Keratinocyte (primary cell): ENCODE measurements around the gene MAML2. TPM values are rescaled to one million over a fixed set of nuclear protein-coding genes. Genes with fewer than 3 reads are reported as not detected.

Experiments used
- DNase-seq: peaks from one replicate; pipeline ENCODE4 v3.0.0-alpha.2; 2011; ENCODE audit warnings: low read depth, missing footprints, low spot score
- FAIRE-seq: peaks from 2 replicates; lab custom pipeline; 2011; peaks lifted over from hg19 to GRCh38; lab: Jason Lieb, UNC
- H2AFZ ChIP-seq: 2 replicates; pipeline ENCODE4 v1.6.0; 2012; ENCODE audit warnings: low read length, control low read depth, inconsistent platforms; ENCODE audit not compliant: control insufficient read depth
- H3K27ac ChIP-seq: 2 replicates; pipeline ENCODE4 v1.5.1; 2011; ENCODE audit warnings: low read length; ENCODE audit not compliant: control insufficient read depth, insufficient read depth
- H3K27me3 ChIP-seq: 3 replicates; pipeline ENCODE4 v1.6.0; 2011; ENCODE audit warnings: low read length; ENCODE audit not compliant: control insufficient read depth, insufficient read depth; ENCODE audit errors: extremely low read depth
- H3K36me3 ChIP-seq, 2 experiments: 2 replicates in 1 of 2; 3 replicates in 1 of 2; pipeline ENCODE4 v1.5.1; 2011; ENCODE audit warnings: low read length in 2 of 2, mild to moderate bottlenecking in 1 of 2; ENCODE audit not compliant: control insufficient read depth in 2 of 2, insufficient read depth in 2 of 2; ENCODE audit errors: extremely low read depth in 1 of 2
- H3K4me1 ChIP-seq: 3 replicates; pipeline ENCODE4 v1.5.1; 2011; ENCODE audit warnings: low read length; ENCODE audit not compliant: control insufficient read depth, insufficient read depth; ENCODE audit errors: extremely low read depth
- H3K4me2 ChIP-seq: 3 replicates; pipeline ENCODE4 v1.6.0; 2011; ENCODE audit warnings: low read depth, low read length; ENCODE audit not compliant: control insufficient read depth, insufficient read depth; ENCODE audit errors: extremely low read depth
- H3K4me3 ChIP-seq, 3 experiments: fragments of 200-600 bp in 1 of 3; sonication (generic) in 1 of 3; 2 replicates in 2 of 3; 3 replicates in 1 of 3; pipeline ENCODE4 v1.5.1; 2011 to 2016; ENCODE audit warnings: low read length in 3 of 3, mild to moderate bottlenecking in 3 of 3, control low read depth in 2 of 3, inconsistent platforms in 1 of 3, low read depth in 1 of 3, mixed read lengths in 1 of 3, mixed run types in 1 of 3, moderate library complexity in 1 of 3; ENCODE audit not compliant: control insufficient read depth in 2 of 3, insufficient read depth in 2 of 3; ENCODE audit errors: extremely low read depth in 1 of 3
- H3K79me2 ChIP-seq: 2 replicates; pipeline ENCODE4 v1.6.0; 2012; ENCODE audit warnings: low read length; ENCODE audit not compliant: control insufficient read depth, insufficient read depth
- H3K9ac ChIP-seq: 3 replicates; pipeline ENCODE4 v1.6.0; 2011; ENCODE audit warnings: low read length; ENCODE audit not compliant: control insufficient read depth, insufficient read depth; ENCODE audit errors: extremely low read depth
- H3K9me1 ChIP-seq: 3 replicates; pipeline ENCODE4 v1.6.0; 2011; ENCODE audit warnings: low read length; ENCODE audit not compliant: control insufficient read depth, insufficient read depth; ENCODE audit errors: extremely low read depth
- H3K9me3 ChIP-seq: 2 replicates; pipeline ENCODE4 v1.5.1; 2012; ENCODE audit warnings: low read depth, low read length; ENCODE audit not compliant: control insufficient read depth
- H4K20me1 ChIP-seq: 3 replicates; pipeline ENCODE4 v1.6.0; 2011; ENCODE audit warnings: low read length; ENCODE audit not compliant: control insufficient read depth, insufficient read depth; ENCODE audit errors: extremely low read depth
- CTCF ChIP-seq, 3 experiments: IDR thresholded peaks in 1 of 3; conservative IDR thresholded peaks in 1 of 3; optimal IDR thresholded peaks in 1 of 3; 2 replicates in 2 of 3; 3 replicates in 1 of 3; pipeline versions ENCODE3 to v1.5.1; 2011; ENCODE audit warnings: low read length in 3 of 3, mild to moderate bottlenecking in 3 of 3, moderate library complexity in 2 of 3, control low read depth in 1 of 3, inconsistent platforms in 1 of 3; ENCODE audit not compliant: insufficient read depth in 2 of 3; ENCODE audit errors: extremely low read depth in 1 of 3
- EZH2 ChIP-seq: IDR thresholded peaks from one replicate; pipeline ENCODE4 v1.6.1; 2012; ENCODE audit warnings: inconsistent platforms, mild to moderate bottlenecking, low read length, moderate library complexity
- dilution Hi-C: fragments of 300-500 bp; cut with MboI; formaldehyde crosslinking; loops from one replicate; pipeline ENCODE4 v1.7.0; 2020; ENCODE audit warnings: low sequenced_read_pairs; ENCODE audit not compliant: extremely low pct_ligation_motif_present
- polyA plus RNA-seq, 5 experiments: library from polyadenylated mRNA; depleted of rRNA in 3 of 5; stranded (reverse) in 3 of 5; stranded (forward) in 1 of 5; unstranded in 1 of 5; fragments of >200 nt; gene quantifications; 1 replicate in 1 of 5; 2 replicates in 3 of 5; 3 replicates in 1 of 5; pipeline versions ENCODE4 v1.2.1 to v1.2.3, GENCODE V29; 2011 to 2012; ENCODE audit warnings: missing spikeins in 2 of 5, low read depth in 1 of 5, low replicate concordance in 1 of 5

Gene MAML2
- polyA plus RNA-seq, 1 donor (not counting 4 experiments of a cell fraction or from before 2014, with no cell fraction given), result 4.2 TPM

DNA sequence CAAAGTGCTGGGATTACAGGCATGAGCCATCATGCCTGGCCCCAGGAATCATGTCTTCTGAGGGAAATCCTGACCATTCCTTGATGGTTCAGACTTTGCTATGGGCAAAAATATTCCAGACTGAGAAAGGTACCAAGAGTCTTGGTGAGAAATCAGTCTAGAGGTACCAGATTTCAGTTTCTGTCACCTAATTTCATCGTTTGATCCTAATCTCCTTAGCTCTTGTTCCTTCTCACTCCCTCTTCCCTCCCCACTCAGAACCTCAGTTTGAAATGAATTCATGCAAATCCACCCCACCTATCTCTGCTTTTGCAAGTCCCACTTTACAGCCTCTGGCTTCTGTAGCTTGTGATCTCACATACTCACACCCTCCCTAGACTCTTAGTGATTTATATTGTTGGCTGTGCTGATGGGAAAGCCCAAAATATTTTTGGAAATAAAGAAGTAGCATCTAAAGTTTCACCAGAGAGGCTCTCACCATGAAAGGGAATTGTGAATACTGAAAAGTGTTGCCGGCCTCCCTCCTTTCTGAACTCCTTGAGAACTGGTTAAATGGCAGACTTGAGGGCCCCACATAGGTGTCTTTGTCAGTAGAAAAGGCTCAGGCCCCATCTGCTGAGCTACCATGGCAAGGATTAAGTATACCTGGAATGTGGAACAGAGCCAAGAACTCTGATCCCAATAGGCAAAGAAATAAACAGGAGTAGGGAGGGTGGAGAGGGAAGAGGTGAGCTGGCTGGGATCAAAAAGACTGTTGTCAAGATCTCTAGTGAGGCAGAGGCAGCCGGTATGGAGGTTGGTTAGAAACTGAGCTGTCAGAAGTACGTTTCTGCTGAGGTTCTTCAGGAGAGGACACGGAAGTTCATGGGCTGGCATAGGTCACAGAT lies 228.6 kb downstream of the MAML2 start:
- Histone ChIP-seq H3K4me1 (peaks cover 19% of the 10 kb centered on the region), H3K9me1 (no peaks in the 10 kb centered on the region), H3K9ac (no peak overlapping the region), H3K4me3 (no peak overlapping the region), H4K20me1 (no peaks in the 10 kb centered on the region), H3K27ac (no peak overlapping the region), H3K9me3 (no peaks in the 10 kb centered on the region), H3K36me3 (no peaks in the 10 kb centered on the region), H3K27me3 (no peaks in the 10 kb centered on the region), H3K79me2 (no peaks in the 10 kb centered on the region), H3K4me2 (no peak overlapping the region), H2AFZ (no peak overlapping the region)
- dilution Hi-C loops, result no loop called here
- DNase-seq (no peak), FAIRE-seq (peak; percentile 75)
- TF ChIP-seq CTCF (optimal IDR thresholded peaks at IDR 0.05 in 1 of 3, IDR thresholded peaks at IDR 0.05 in 1 of 3, conservative IDR thresholded peaks at IDR 0.05 in 1 of 3; ENCODE audit: extremely low read depth in 1 of 3, insufficient read depth in 2 of 3, low read length in 3 of 3) (no peak), EZH2 (no peak)

GRCh38 chr11:96113193-96113681 lies 229.8 kb downstream of the MAML2 start:
- Histone ChIP-seq H3K27me3 (no peaks in the 10 kb centered on the region), H3K9me1 (no peaks in the 10 kb centered on the region), H4K20me1 (no peaks in the 10 kb centered on the region), H3K9ac (no peak overlapping the region), H2AFZ (no peak overlapping the region), H3K36me3 (no peaks in the 10 kb centered on the region), H3K4me1 (peaks cover 25% of the 10 kb centered on the region), H3K9me3 (no peaks in the 10 kb centered on the region), H3K79me2 (no peaks in the 10 kb centered on the region), H3K27ac (no peak overlapping the region), H3K4me2 (no peak overlapping the region), H3K4me3 (no peak overlapping the region)
- no peak for FAIRE-seq
- dilution Hi-C loops, result no loop called here
- TF ChIP-seq CTCF (optimal IDR thresholded peaks at IDR 0.05 in 1 of 3, IDR thresholded peaks at IDR 0.05 in 1 of 3, conservative IDR thresholded peaks at IDR 0.05 in 1 of 3; ENCODE audit: extremely low read depth in 1 of 3, insufficient read depth in 2 of 3, low read length in 3 of 3), result no peak
- no peak for TF ChIP-seq EZH2
- no peak for DNase-seq
